ENCODE results near the gene COA8. TPM values are rescaled to one million over a fixed set of nuclear protein-coding genes. Genes with fewer than 3 reads are reported as not detected.

Gene COA8
- total RNA-seq, 4 donors from 2014 or later = 25.9 to 50.4 (median 33.6) TPM

- no peak overlapping the region for H3K4me3 ChIP-seq (replicated peaks in 1 of 3)
- H3K9me3 ChIP-seq = no peaks in the 10 kb centered on the region
- intact Hi-C loops (cut with DNase I) = no loop called here
- H3K27ac ChIP-seq = no peak overlapping the region
- H3K27me3 ChIP-seq = no peaks in the 10 kb centered on the region
- DNase-seq = no peak
- 86 to 92% methylated on average over 15 of the region's 15 CpGs for WGBS, 2 donors
- peaks cover 9 to 11% of the 10 kb centered on the region in 2 donors for H3K36me3 ChIP-seq
- H3K4me1 ChIP-seq = peaks cover 58 to 84% of the 10 kb centered on the region in 2 donors
- TF ChIP-seq CTCF (IDR thresholded peaks at IDR 0.05) (no peak), POLR2A (IDR thresholded peaks at IDR 0.05) (no peak)
These were observed 7.0 kb upstream of the COA8 start for GRCh38 chr14:103555559-103556337.

- no peaks in the 10 kb centered on the region for H3K9me3 ChIP-seq
- H3K36me3 ChIP-seq = peaks cover 9 to 11% of the 10 kb centered on the region in 2 donors
- H3K4me1 ChIP-seq = peaks cover 55 to 79% of the 10 kb centered on the region in 2 donors
- DNase-seq = no peak
- no peaks in the 10 kb centered on the region for H3K27me3 ChIP-seq
- no peak overlapping the region for H3K4me3 ChIP-seq (replicated peaks in 1 of 3)
- TF ChIP-seq POLR2A (IDR thresholded peaks at IDR 0.05) (no peak), CTCF (IDR thresholded peaks at IDR 0.05) (no peak)
- H3K27ac ChIP-seq = peak overlapping the region; percentile 16 to 68 (median 30)
- intact Hi-C loops (cut with DNase I) = no loop called here
- WGBS, 2 donors = 73 to 79% methylated on average over 15 of the region's 15 CpGs
These were observed 5.6 kb upstream of the COA8 start for GRCh38 chr14:103556946-103557758.

- Histone ChIP-seq H3K27ac (peak overlapping the region; percentile 30 to 68 (median 40)), H3K4me1 (peaks cover 44 to 68% of the 10 kb centered on the region in 2 donors), H3K27me3 (no peaks in the 10 kb centered on the region), H3K4me3 (replicated peaks in 1 of 3) (no peak overlapping the region), H3K36me3 (peaks cover 9 to 11% of the 10 kb centered on the region in 2 donors), H3K9me3 (no peaks in the 10 kb centered on the region)
- TF ChIP-seq POLR2A (IDR thresholded peaks at IDR 0.05) (peak in 1 of 2 donors; percentile 14), CTCF (IDR thresholded peaks at IDR 0.05) (no peak)
- intact Hi-C loops (cut with DNase I) = no loop called here
- WGBS, 2 donors = 72% methylated on average over 16 of the region's 16 CpGs
- peak; percentile 46 for DNase-seq
These were observed 4.5 kb upstream of the COA8 start for GRCh38 chr14:103558071-103558882.

GRCh38 chr14:103559766-103560165 lies 3.0 kb upstream of the COA8 start:
- no peaks in the 10 kb centered on the region for H3K9me3 ChIP-seq
- 79 to 88% methylated on average over 9 of the region's 9 CpGs for WGBS, 2 donors
- H3K4me3 ChIP-seq (replicated peaks in 1 of 3) = no peak overlapping the region
- no peak for TF ChIP-seq CTCF (IDR thresholded peaks at IDR 0.05)
- TF ChIP-seq POLR2A (IDR thresholded peaks at IDR 0.05) = no peak
- DNase-seq = no peak
- intact Hi-C loops (cut with DNase I) = loop anchor here (10.0 kb wide), 1 partner anchor 155 kb away; the partner anchor contains the start of genes XRCC3 and ZFYVE21
- peak overlapping the region in 1 of 3 donors; percentile 68 for H3K27ac ChIP-seq
- H3K4me1 ChIP-seq = peaks cover 40 to 68% of the 10 kb centered on the region in 2 donors
- H3K27me3 ChIP-seq = no peaks in the 10 kb centered on the region
- peaks cover 9 to 11% of the 10 kb centered on the region in 2 donors for H3K36me3 ChIP-seq
